Endodermal cell (in vitro differentiated cells): ENCODE measurements around the gene DENND1C. TPM values are rescaled to one million over a fixed set of nuclear protein-coding genes. Genes with fewer than 3 reads are reported as not detected.

Source experiments
- DNase-seq: peaks from one replicate; pipeline ENCODE4 v3.0.0-alpha.2; 2017
- H3K27ac ChIP-seq: 2 replicates; pipeline ENCODE4 v1.5.1; 2013; ENCODE audit warnings: mild to moderate bottlenecking, low read depth, low read length, moderate library complexity
- H3K27me3 ChIP-seq: 2 replicates; pipeline ENCODE4 v1.6.1; 2013; ENCODE audit warnings: mild to moderate bottlenecking, low read length, moderate library complexity; ENCODE audit not compliant: insufficient read depth, control insufficient read depth, poor library complexity, severe bottlenecking
- H3K36me3 ChIP-seq: 2 replicates; pipeline ENCODE4 v1.7.0; 2013; ENCODE audit warnings: mild to moderate bottlenecking, low read length, moderate library complexity; ENCODE audit not compliant: control insufficient read depth, insufficient read depth
- H3K4me1 ChIP-seq: one replicate; pipeline ENCODE4 v1.7.0; 2013; ENCODE audit warnings: low read length; ENCODE audit not compliant: control insufficient read depth, insufficient read depth
- H3K4me3 ChIP-seq: 2 replicates; pipeline ENCODE4 v1.5.1; 2013; ENCODE audit warnings: mild to moderate bottlenecking, low read length, moderate library complexity
- H3K9ac ChIP-seq: 2 replicates; pipeline ENCODE4 v1.6.1; 2013; ENCODE audit warnings: mild to moderate bottlenecking, low read length, moderate library complexity; ENCODE audit not compliant: poor library complexity, severe bottlenecking; ENCODE audit errors: extremely low read depth
- H3K9me3 ChIP-seq: 2 replicates; pipeline ENCODE4 v1.6.1; 2013; ENCODE audit warnings: mild to moderate bottlenecking, low read length, moderate library complexity; ENCODE audit not compliant: control insufficient read depth
- H3K27ac Mint-ChIP-seq: 2 replicates; pipeline ENCODE4 v1.8.0; 2020; ENCODE audit warnings: mixed read lengths
- H3K27me3 Mint-ChIP-seq: 2 replicates; pipeline ENCODE4 v1.8.0; 2021; ENCODE audit warnings: mild to moderate bottlenecking, mixed read lengths; ENCODE audit not compliant: insufficient read depth
- H3K36me3 Mint-ChIP-seq: 2 replicates; pipeline ENCODE4 v1.8.0; 2020; ENCODE audit warnings: low read depth, mixed read lengths
- H3K4me1 Mint-ChIP-seq: 2 replicates; pipeline ENCODE4 v1.8.0; 2020; ENCODE audit warnings: mixed read lengths
- H3K4me3 Mint-ChIP-seq: 2 replicates; pipeline ENCODE4 v1.8.0; 2020; ENCODE audit warnings: mild to moderate bottlenecking, moderate library complexity, mixed read lengths
- H3K9me3 Mint-ChIP-seq: 2 replicates; pipeline ENCODE4 v1.8.0; 2020; ENCODE audit warnings: mild to moderate bottlenecking, mixed read lengths
- CTCF ChIP-seq: fragments of 200-600 bp; sonication (generic); conservative IDR thresholded peaks from 2 replicates; pipeline ENCODE4 v1.5.0; 2021; ENCODE audit warnings: antibody characterized with exemption, mild to moderate bottlenecking
- WGBS, 2 experiments: methylation state at CpG; one replicate each; pipeline versions ENCODE4 v1.1.5 to v1.1.7; 2013; ENCODE audit warnings: missing lambda C conversion rate in 2 of 2, mixed read lengths in 1 of 2; ENCODE audit not compliant: insufficient coverage in 1 of 2, insufficient read length in 1 of 2; 5-methylcytosine and 5-hydroxymethylcytosine counted together
- total RNA-seq, 2 donors: library from RNA; stranded (reverse); fragmentation: NEBNext Ultra II Directional in 1 of 2; extraction: Animal tissue kit (Norgen Biotek cat#: 25700) in 1 of 2; gene quantifications; 2 replicates in 1 of 2; 3 replicates in 1 of 2; pipeline ENCODE4 v1.2.1, GENCODE V29; 2021

Gene DENND1C
- total RNA-seq, 2 donors from 2014 or later = 1.7 to 2.1 TPM

- peak overlapping the region; percentile 94 for H3K27ac Mint-ChIP-seq
- H3K9me3 Mint-ChIP-seq = no peaks in the 10 kb centered on the region
Measured at GRCh38 chr19:6476155-6476895, 5.3 kb downstream of the DENND1C start.

GRCh38 chr19:6475321-6476108 lies 6.1 kb downstream of the DENND1C start:
- H3K4me3 Mint-ChIP-seq = peak overlapping the region; percentile 52
- peaks cover 4% of the 10 kb centered on the region for H3K4me1 Mint-ChIP-seq
- DNase-seq = peak; percentile 87
- Histone ChIP-seq H3K9me3 (no peaks in the 10 kb centered on the region), H3K4me3 (peak overlapping the region; percentile 84), H3K4me1 (no peaks in the 10 kb centered on the region), H3K36me3 (no peaks in the 10 kb centered on the region), H3K27me3 (peaks cover 17% of the 10 kb centered on the region), H3K9ac (no peak overlapping the region), H3K27ac (no peak overlapping the region)
- TF ChIP-seq CTCF = no peak
- no peaks in the 10 kb centered on the region for H3K9me3 Mint-ChIP-seq
- H3K36me3 Mint-ChIP-seq = no peaks in the 10 kb centered on the region
- H3K27ac Mint-ChIP-seq = no peak overlapping the region
- WGBS, 2 experiments = 11 to 12% methylated on average over 26 to 52 of the region's 52 CpGs
- peaks cover 32% of the 10 kb centered on the region for H3K27me3 Mint-ChIP-seq

More at GRCh38 chr19:6476155-6476895, 5.3 kb downstream of the DENND1C start:
- peaks cover 32% of the 10 kb centered on the region for H3K27me3 Mint-ChIP-seq
- Histone ChIP-seq H3K9me3 (no peaks in the 10 kb centered on the region), H3K36me3 (no peaks in the 10 kb centered on the region), H3K27me3 (peaks cover 17% of the 10 kb centered on the region), H3K27ac (no peak overlapping the region), H3K4me1 (no peaks in the 10 kb centered on the region), H3K9ac (no peak overlapping the region), H3K4me3 (peak overlapping the region; percentile 84)
- peak overlapping the region; percentile 52 for H3K4me3 Mint-ChIP-seq
- DNase-seq = peak; percentile 100
- WGBS, 2 experiments = 3 to 7% methylated on average over 18 to 33 of the region's 33 CpGs
- no peak for TF ChIP-seq CTCF
- H3K4me1 Mint-ChIP-seq = no peaks in the 10 kb centered on the region
- H3K36me3 Mint-ChIP-seq = no peaks in the 10 kb centered on the region

- Mint-ChIP-seq H3K4me3 (no peak overlapping the region), H3K9me3 (no peaks in the 10 kb centered on the region), H3K27me3 (peaks cover 22% of the 10 kb centered on the region), H3K27ac (no peak overlapping the region), H3K4me1 (peaks cover 16% of the 10 kb centered on the region), H3K36me3 (peaks cover 9% of the 10 kb centered on the region)
- no peak for TF ChIP-seq CTCF
- 73 to 76% methylated on average over 3 to 6 of the region's 9 CpGs for WGBS, 2 experiments
- peaks cover 17% of the 10 kb centered on the region for H3K27me3 ChIP-seq
- peak; percentile 60 for DNase-seq
- H3K9ac ChIP-seq = no peak overlapping the region
- H3K27ac ChIP-seq = no peak overlapping the region
- H3K9me3 ChIP-seq = no peaks in the 10 kb centered on the region
- H3K4me3 ChIP-seq = no peak overlapping the region
- no peaks in the 10 kb centered on the region for H3K4me1 ChIP-seq
- H3K36me3 ChIP-seq = no peaks in the 10 kb centered on the region
Measured at GRCh38 chr19:6473647-6474046, 7.9 kb downstream of the DENND1C start.
